ENCODE measurements around the gene ZNF213.

The ZNF213 gene

DNA sequence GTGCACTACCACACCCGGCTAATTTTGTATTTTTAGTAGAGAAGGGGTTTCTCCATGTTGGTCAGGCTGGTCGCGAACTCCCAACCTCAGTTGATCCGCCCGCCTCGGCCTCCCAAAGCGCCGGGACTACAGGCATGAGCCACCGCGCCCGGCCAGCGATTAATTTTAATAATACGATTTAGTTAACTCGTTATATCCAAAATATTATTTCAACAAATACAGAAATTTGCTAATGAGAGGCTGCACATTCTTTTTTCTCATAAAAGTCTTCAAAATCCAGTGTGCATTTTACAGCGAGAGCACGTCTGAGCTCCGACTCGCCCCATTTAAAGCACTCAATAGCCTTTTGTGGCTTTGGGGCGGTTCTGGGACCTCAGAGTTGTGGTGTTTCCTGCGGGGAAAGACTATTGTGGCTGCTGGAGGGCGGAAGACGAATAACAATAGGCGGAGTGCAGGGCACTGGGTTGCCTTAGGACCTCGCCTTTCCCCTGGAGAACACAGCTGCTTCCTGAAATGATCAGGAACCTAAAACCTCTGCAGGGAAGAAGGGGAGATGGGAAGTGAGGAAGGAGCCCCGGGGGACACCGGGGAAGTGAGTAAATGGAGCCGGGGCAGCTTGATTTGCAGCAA lies 32.9 kb upstream of the ZNF213 start:
- Histone ChIP-seq H3K36me3 (ENCODE audit: control insufficient read depth, insufficient read depth, low read length) (no peaks in the 10 kb centered on the region), H3K9me3 (ENCODE audit: control insufficient read depth, low read length) (no peaks in the 10 kb centered on the region), H3K27me3 (replicated peaks; ENCODE audit: control insufficient read depth, insufficient read depth, low read length, poor library complexity, severe bottlenecking) (no peaks in the 10 kb centered on the region), H3K4me3 (ENCODE audit: insufficient read depth, low read depth, low read length, poor library complexity, severe bottlenecking) (no peak overlapping the region), H3K27ac (ENCODE audit: insufficient read depth, low read length, poor library complexity, severe bottlenecking) (no peak overlapping the region), H3K4me1 (ENCODE audit: control insufficient read depth, insufficient read depth, low read length, poor library complexity, severe bottlenecking) (peaks cover 31% of the 10 kb centered on the region)
- no peak for DNase-seq

DNA sequence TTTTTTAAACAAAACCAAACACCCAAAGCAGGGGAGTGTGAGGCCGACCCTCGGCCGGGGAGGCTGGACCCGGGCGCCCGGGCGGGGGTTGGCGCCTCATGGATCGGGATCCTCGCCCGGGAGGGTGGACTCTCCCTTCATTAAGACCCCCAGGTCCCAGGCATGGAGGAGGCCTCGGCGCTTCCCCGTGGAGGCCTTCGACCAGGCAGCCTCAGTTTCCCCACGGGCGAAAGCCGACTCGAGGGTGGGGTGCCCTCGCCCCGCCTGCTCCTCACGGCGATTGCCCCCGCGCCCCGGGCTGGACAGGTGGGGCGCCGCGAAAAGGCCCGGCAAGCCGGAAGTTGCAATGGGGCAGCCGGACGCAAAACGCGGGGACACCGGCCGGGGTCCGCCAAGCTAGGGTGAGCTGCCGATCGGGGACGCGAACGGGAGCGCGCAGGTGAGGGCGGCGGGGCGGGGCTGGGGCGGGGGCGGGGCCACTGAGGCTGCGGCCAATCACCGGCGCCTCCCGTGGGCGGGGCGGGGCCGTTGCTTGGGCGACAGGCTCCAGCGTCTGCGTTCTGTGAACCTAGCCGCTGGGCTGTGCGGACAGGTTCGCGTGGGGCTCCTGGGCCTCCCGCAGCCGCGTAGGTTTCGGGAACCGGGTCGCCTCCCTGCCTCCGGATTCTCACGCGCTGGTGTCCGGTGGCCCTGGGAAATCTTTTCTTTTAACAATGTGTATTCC lies 28.5 kb upstream of the ZNF213 start:
- H3K27me3 ChIP-seq (replicated peaks; ENCODE audit: control insufficient read depth, insufficient read depth, low read length, poor library complexity, severe bottlenecking) = no peaks in the 10 kb centered on the region
- no peaks in the 10 kb centered on the region for H3K36me3 ChIP-seq (ENCODE audit: control insufficient read depth, insufficient read depth, low read length)
- peak overlapping the region; percentile 88 for H3K4me3 ChIP-seq (ENCODE audit: insufficient read depth, low read depth, low read length, poor library complexity, severe bottlenecking)
- peak overlapping the region; percentile 85 for H3K27ac ChIP-seq (ENCODE audit: insufficient read depth, low read length, poor library complexity, severe bottlenecking)
- peak; percentile 86 to 89 (median 88) for DNase-seq
- peaks cover 22% of the 10 kb centered on the region for H3K4me1 ChIP-seq (ENCODE audit: control insufficient read depth, insufficient read depth, low read length, poor library complexity, severe bottlenecking)
- no peaks in the 10 kb centered on the region for H3K9me3 ChIP-seq (ENCODE audit: control insufficient read depth, low read length)

DNA sequence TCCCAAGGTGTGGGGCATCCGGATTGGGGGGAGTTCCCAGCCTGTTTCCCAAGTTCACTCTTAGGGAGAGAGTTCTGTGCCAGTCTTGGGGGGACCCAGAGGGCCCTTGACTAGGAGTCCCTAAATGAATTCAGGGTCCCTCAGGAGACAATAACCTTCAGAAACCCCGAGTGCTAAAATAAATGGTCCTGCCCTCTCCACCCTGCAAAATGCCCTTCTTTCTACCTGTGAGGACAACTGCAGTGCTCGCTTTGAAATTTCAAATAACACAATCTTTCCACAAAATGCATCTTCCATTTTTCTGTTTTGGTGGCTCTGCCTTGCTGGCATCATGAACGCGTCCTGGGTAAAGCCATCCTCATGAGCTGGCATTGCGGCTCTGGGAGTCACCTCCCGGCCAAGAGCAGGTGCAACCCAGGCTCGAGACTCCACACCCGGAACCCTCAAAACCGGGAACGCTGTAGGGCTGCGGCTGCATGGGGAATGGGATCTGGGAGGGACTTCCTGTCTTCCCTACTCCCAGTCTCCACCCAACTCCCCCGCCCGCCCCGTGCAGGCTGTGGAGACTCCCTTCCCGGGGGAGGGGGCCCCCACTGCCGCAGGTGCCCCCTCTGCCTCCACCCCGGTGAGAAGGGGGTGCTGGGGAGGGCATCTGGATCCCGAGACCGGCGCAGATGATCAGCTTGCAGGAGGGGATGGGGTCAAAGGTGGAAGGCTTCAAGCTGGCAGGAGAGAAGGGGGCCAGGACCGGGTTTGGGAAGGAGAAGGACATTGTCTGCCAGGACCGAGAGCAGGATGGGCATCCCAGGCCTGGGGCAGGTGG lies 22.6 kb upstream of the ZNF213 start, which contains the start of gene ZNF205:
Gene ZNF205 (plus strand): TSS at position 529 of the 823 bp plus-strand sequence. CDS start 845 bp downstream, outside the sequence.
- peaks cover 3% of the 10 kb centered on the region for H3K4me1 ChIP-seq (ENCODE audit: control insufficient read depth, insufficient read depth, low read length, poor library complexity, severe bottlenecking)
- no peaks in the 10 kb centered on the region for H3K27me3 ChIP-seq (replicated peaks; ENCODE audit: control insufficient read depth, insufficient read depth, low read length, poor library complexity, severe bottlenecking)
- no peaks in the 10 kb centered on the region for H3K36me3 ChIP-seq (ENCODE audit: control insufficient read depth, insufficient read depth, low read length)
- DNase-seq = no peak
- no peak within 1 kb of the TSS for H3K27ac ChIP-seq (ENCODE audit: insufficient read depth, low read length, poor library complexity, severe bottlenecking)
- H3K9me3 ChIP-seq (ENCODE audit: control insufficient read depth, low read length) = no peaks in the 10 kb centered on the region
- no peak within 1 kb of the TSS for H3K4me3 ChIP-seq (ENCODE audit: insufficient read depth, low read depth, low read length, poor library complexity, severe bottlenecking)

DNA sequence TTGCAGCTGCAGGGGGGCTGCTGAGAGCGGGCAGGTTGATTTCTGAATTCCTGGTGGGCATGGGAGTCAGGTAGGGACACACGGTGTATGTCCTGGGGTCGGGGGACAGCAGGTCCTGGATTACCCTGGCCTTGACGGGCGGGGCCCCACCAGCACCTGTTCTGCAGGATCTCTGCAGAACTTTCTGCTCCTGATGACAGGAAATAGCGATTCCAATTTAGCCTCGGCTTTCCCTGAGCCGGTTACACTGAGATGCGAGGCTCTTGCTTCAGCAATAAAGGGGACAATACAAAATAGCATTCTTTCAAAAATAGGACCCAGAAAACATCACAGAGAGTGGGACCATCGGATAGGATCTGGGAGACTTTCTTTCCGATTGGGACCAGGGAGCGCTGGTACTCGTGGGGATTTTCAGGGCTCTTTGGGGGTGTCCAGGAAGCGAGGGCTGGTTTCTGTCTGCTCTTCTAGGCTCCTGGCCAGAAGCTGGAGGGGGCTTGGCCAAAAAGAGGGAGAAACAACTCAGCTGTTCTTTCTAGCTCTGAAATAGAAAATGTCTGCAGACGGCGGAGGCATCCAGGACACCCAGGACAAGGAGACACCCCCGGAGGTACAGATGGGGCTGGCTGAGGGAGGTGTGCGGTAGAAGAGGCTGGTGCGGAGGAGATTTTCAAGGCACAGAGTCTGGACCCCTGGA lies 21.8 kb upstream of the ZNF213 start:
- no peaks in the 10 kb centered on the region for H3K27me3 ChIP-seq (replicated peaks; ENCODE audit: control insufficient read depth, insufficient read depth, low read length, poor library complexity, severe bottlenecking)
- H3K36me3 ChIP-seq (ENCODE audit: control insufficient read depth, insufficient read depth, low read length) = no peaks in the 10 kb centered on the region
- no peak for DNase-seq
- H3K4me1 ChIP-seq (ENCODE audit: control insufficient read depth, insufficient read depth, low read length, poor library complexity, severe bottlenecking) = no peaks in the 10 kb centered on the region
- no peaks in the 10 kb centered on the region for H3K9me3 ChIP-seq (ENCODE audit: control insufficient read depth, low read length)
- H3K27ac ChIP-seq (ENCODE audit: insufficient read depth, low read length, poor library complexity, severe bottlenecking) = no peak overlapping the region
- no peak overlapping the region for H3K4me3 ChIP-seq (ENCODE audit: insufficient read depth, low read depth, low read length, poor library complexity, severe bottlenecking)

DNA sequence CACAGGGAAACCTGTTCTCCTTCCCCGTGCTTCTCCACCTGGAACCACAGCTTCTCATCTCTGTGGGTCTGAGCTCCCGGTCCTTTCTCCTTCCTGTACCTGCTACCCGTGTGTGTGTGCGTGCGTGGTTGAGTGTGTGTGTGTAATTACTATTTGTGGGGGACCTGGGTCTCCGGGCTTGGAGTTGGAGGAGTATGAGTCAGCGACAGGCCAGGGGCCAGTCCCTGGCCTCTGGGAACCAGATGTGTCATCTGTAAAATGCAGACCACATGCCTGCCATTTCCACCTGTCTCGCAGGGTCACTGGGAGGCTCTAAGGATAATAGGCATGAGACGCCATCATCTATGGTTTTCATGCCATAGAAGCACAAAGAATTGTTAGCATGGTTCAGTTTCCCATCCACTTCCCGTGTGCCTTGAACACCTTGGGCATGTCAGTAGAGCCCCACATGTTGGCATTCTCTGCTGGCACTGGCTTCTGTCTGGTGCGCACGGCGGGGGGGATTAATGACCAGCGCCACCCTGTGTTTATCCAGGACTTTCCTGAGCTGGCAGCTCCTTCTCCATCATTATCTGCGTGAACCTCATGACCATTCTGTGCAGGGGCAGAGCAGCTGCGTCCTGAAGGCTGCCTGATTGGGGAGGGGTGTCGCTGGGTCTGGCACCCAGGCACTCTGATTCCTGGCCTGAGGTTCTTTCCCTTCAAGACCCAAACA lies 20.9 kb upstream of the ZNF213 start:
- no peaks in the 10 kb centered on the region for H3K9me3 ChIP-seq (ENCODE audit: control insufficient read depth, low read length)
- no peaks in the 10 kb centered on the region for H3K27me3 ChIP-seq (replicated peaks; ENCODE audit: control insufficient read depth, insufficient read depth, low read length, poor library complexity, severe bottlenecking)
- H3K27ac ChIP-seq (ENCODE audit: insufficient read depth, low read length, poor library complexity, severe bottlenecking) = no peak overlapping the region
- H3K4me1 ChIP-seq (ENCODE audit: control insufficient read depth, insufficient read depth, low read length, poor library complexity, severe bottlenecking) = no peaks in the 10 kb centered on the region
- no peaks in the 10 kb centered on the region for H3K36me3 ChIP-seq (ENCODE audit: control insufficient read depth, insufficient read depth, low read length)
- H3K4me3 ChIP-seq (ENCODE audit: insufficient read depth, low read depth, low read length, poor library complexity, severe bottlenecking) = no peak overlapping the region
- no peak for DNase-seq

DNA sequence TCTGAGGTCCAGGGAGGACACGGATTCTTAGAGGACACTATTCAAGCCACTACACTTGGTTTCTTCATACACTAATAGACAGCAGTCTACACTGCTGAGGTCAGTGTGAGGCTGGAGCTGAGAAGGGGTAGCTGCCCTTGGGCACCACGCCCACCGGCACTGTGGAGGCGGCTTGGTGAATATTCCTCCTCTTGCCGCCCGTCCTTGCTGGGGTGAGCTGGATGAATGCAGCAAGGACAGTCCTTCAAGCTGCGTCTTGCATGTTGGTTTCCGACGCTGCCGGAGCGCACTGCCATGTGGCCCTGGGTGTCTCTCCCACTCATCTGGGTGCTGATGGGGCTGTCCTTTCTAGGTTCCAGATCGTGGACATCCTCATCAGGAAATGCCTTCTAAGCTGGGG lies 19.8 kb upstream of the ZNF213 start:
- Histone ChIP-seq H3K27me3 (replicated peaks; ENCODE audit: control insufficient read depth, insufficient read depth, low read length, poor library complexity, severe bottlenecking) (no peaks in the 10 kb centered on the region), H3K4me1 (ENCODE audit: control insufficient read depth, insufficient read depth, low read length, poor library complexity, severe bottlenecking) (no peaks in the 10 kb centered on the region), H3K36me3 (ENCODE audit: control insufficient read depth, insufficient read depth, low read length) (no peaks in the 10 kb centered on the region), H3K9me3 (ENCODE audit: control insufficient read depth, low read length) (no peaks in the 10 kb centered on the region), H3K27ac (ENCODE audit: insufficient read depth, low read length, poor library complexity, severe bottlenecking) (no peak overlapping the region), H3K4me3 (ENCODE audit: insufficient read depth, low read depth, low read length, poor library complexity, severe bottlenecking) (no peak overlapping the region)
- DNase-seq = no peak

DNA sequence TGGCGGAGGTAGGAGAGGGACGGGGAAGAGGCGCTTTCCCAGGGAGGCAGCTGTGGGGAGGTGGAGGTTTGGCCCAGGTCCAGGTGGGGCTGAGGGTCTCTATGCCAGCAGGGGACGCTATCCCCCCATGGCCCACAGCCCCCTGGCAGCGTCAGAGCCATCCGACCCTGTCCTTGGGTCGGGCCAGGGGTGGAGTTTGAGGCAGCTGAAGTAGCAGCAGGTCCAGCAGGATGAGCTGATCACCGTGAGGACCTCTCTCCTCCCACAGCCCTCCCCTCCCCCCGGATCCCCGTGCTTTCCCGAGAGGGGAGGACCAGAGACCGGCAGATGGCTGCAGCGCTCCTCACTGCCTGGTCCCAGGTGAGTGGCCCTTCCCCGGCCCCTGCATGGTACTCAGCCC lies 19.3 kb upstream of the ZNF213 start:
- no peak for DNase-seq
- no peaks in the 10 kb centered on the region for H3K4me1 ChIP-seq (ENCODE audit: control insufficient read depth, insufficient read depth, low read length, poor library complexity, severe bottlenecking)
- no peak overlapping the region for H3K4me3 ChIP-seq (ENCODE audit: insufficient read depth, low read depth, low read length, poor library complexity, severe bottlenecking)
- no peaks in the 10 kb centered on the region for H3K9me3 ChIP-seq (ENCODE audit: control insufficient read depth, low read length)
- no peaks in the 10 kb centered on the region for H3K27me3 ChIP-seq (replicated peaks; ENCODE audit: control insufficient read depth, insufficient read depth, low read length, poor library complexity, severe bottlenecking)
- H3K27ac ChIP-seq (ENCODE audit: insufficient read depth, low read length, poor library complexity, severe bottlenecking) = no peak overlapping the region
- H3K36me3 ChIP-seq (ENCODE audit: control insufficient read depth, insufficient read depth, low read length) = no peaks in the 10 kb centered on the region

DNA sequence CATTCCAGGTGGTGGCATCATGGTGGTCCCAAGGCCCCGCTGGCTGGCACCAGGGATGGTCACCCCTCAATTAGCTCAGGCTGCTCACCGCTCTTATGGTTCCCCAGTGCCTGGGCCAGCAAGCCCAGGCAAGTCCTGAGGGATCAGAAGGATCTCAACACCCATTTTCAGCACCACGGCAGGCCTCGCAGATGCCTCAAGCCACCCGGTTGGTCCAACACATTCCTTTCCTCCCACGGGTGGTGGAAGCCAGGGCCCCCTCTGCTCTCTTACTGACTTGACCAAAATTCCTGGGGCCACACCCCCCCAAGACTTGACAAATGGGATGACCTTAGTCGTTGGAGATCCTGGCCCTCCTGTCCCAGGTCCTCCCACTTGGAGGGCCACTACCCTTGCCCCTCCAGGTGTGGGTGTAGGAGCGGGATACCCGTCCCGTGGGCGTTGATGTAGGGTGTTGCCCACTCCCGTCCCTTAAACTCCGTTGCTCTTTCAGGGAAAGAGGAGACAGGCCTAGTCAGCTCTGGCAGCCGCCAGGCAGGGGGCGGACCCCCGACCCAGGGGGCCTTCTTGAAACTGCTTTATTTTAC lies 16.5 kb upstream of the ZNF213 start:
- Histone ChIP-seq H3K9me3 (ENCODE audit: control insufficient read depth, low read length) (no peaks in the 10 kb centered on the region), H3K36me3 (ENCODE audit: control insufficient read depth, insufficient read depth, low read length) (no peaks in the 10 kb centered on the region), H3K27me3 (replicated peaks; ENCODE audit: control insufficient read depth, insufficient read depth, low read length, poor library complexity, severe bottlenecking) (no peaks in the 10 kb centered on the region), H3K4me3 (ENCODE audit: insufficient read depth, low read depth, low read length, poor library complexity, severe bottlenecking) (no peak overlapping the region), H3K4me1 (ENCODE audit: control insufficient read depth, insufficient read depth, low read length, poor library complexity, severe bottlenecking) (no peaks in the 10 kb centered on the region), H3K27ac (ENCODE audit: insufficient read depth, low read length, poor library complexity, severe bottlenecking) (no peak overlapping the region)
- no peak for DNase-seq

DNA sequence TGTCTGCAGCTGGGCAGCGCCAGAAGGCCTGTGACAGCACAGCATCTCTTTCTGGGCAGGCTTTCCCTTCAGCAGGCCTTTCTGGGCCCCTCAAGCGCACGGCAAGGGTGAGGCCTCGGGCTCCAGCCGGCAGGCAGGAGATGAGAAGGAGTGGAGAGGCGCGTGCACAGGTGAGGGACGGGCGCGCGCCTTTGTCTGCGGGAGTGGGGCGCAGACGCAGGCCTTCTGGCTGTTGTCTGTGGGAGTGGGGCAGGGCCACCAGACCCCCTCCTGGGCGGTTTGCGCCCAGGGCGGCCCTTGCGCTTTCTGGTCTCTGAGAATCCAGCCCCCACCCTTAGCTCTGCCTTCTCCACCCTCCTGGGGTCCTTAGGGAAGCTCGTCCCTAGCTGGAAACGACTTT lies 16.0 kb upstream of the ZNF213 start:
- Histone ChIP-seq H3K27ac (ENCODE audit: insufficient read depth, low read length, poor library complexity, severe bottlenecking) (no peak overlapping the region), H3K27me3 (replicated peaks; ENCODE audit: control insufficient read depth, insufficient read depth, low read length, poor library complexity, severe bottlenecking) (no peaks in the 10 kb centered on the region), H3K4me3 (ENCODE audit: insufficient read depth, low read depth, low read length, poor library complexity, severe bottlenecking) (no peak overlapping the region), H3K36me3 (ENCODE audit: control insufficient read depth, insufficient read depth, low read length) (no peaks in the 10 kb centered on the region), H3K9me3 (ENCODE audit: control insufficient read depth, low read length) (no peaks in the 10 kb centered on the region), H3K4me1 (ENCODE audit: control insufficient read depth, insufficient read depth, low read length, poor library complexity, severe bottlenecking) (peaks cover 5% of the 10 kb centered on the region)
- DNase-seq = no peak

All from effector memory CD4-positive, alpha-beta T cell (primary cell).